Ovary (tissue), 9 donors: ENCODE results near the gene TNFRSF11A. TPM values are rescaled to one million over a fixed set of nuclear protein-coding genes. Genes with fewer than 3 reads are reported as not detected.

Source experiments
- DNase-seq, 5 donors: peaks; one replicate each; pipeline ENCODE4 v3.0.0-alpha.2; 2019 to 2020
- H3K27ac ChIP-seq, 2 donors: fragments of 200-600 bp; one replicate each; pipeline versions ENCODE4 v1.5.1 to v1.8.0; 2019 to 2022
- H3K27me3 ChIP-seq: fragments of 200-600 bp; one replicate; pipeline ENCODE4 v1.8.0; 2022
- H3K36me3 ChIP-seq: fragments of 200-600 bp; sonication (generic); one replicate; pipeline ENCODE4 v1.5.1; 2019
- H3K4me1 ChIP-seq: one replicate; pipeline ENCODE4 v1.8.1; 2013; ENCODE audit warnings: mild to moderate bottlenecking, moderate library complexity; ENCODE audit not compliant: insufficient read depth
- H3K4me3 ChIP-seq: fragments of 200-600 bp; sonication (generic); one replicate; pipeline ENCODE4 v1.5.1; 2017
- H3K9me3 ChIP-seq, 2 donors: fragments of 200-600 bp in 1 of 2; sonication (generic) in 1 of 2; one replicate each; pipeline versions ENCODE4 v1.5.1 to v1.8.1; 2013 to 2019; ENCODE audit warnings: mild to moderate bottlenecking in 1 of 2, moderate library complexity in 1 of 2
- CTCF ChIP-seq, 3 donors: fragments of 450-650 bp in 2 of 3; fragments of 200-600 bp in 1 of 3; IDR thresholded peaks; one replicate each; pipeline versions ENCODE4 v1.5.1 to v1.8.0; 2016 to 2022; ENCODE audit warnings: antibody characterized with exemption in 3 of 3, mild to moderate bottlenecking in 1 of 3
- EP300 ChIP-seq: sonication (generic); formaldehyde crosslinking; IDR thresholded peaks from one replicate; pipeline ENCODE4 v1.6.1; 2017; ENCODE audit warnings: antibody characterized with exemption
- POLR2A ChIP-seq: fragments of 450-650 bp; IDR thresholded peaks from one replicate; pipeline ENCODE4 v1.6.1; 2017; ENCODE audit warnings: antibody characterized with exemption, mild to moderate bottlenecking, moderate library complexity
- WGBS, 3 donors: extraction: QIAGEN DNeasy Blood & Tissue Kit in 1 of 3; methylation state at CpG; one replicate each; pipeline versions ENCODE4 v1.1.5 to v1.1.7; 2013 to 2017; 5-methylcytosine and 5-hydroxymethylcytosine counted together
- intact Hi-C, 4 donors: fragments of 100-400 bp; cut with DNase I; formaldehyde crosslinking; loops; one replicate each; pipeline versions ENCODE4 v1.11.0 to v1.15.1; 2022 to 2023
- polyA plus RNA-seq, 2 donors: library from polyadenylated mRNA; stranded (reverse); fragments of 200-250 nt in 1 of 2; fragments of 350-450 nt in 1 of 2; fragmentation: Illumina TruSeq in 1 of 2; extraction: RNeasy Lipid Tissue Mini Kit (QIAGEN cat#74804) in 1 of 2; gene quantifications; one replicate each; pipeline ENCODE4 v1.2.3, GENCODE V29; 2013 to 2014
- total RNA-seq, 7 donors: library from RNA; depleted of rRNA in 2 of 7; stranded (reverse); fragments of >200 nt in 2 of 7; fragmentation: NEBNext Ultra II Directional in 3 of 7; extraction: Animal tissue kit (Norgen Biotek cat#: 25700) in 3 of 7; gene quantifications; one replicate each; pipeline versions ENCODE4 v1.1.0 to v1.2.4, GENCODE V29; 2016 to 2023
- donor health status: DM: no; HTN: no; CAD: no; lungs with moderate emphysema.
- donor health status: DM: no; HTN: no; CAD: no.
- donor health status: Bipolar disorder and iron deficiency.
- donor health status: DM: yes; HTN: yes; CAD: no.
- donor health status: DM: no; HTN: no; CAD: no.
- donor health status: DM: yes; HTN: yes; CAD: no.

Gene TNFRSF11A
- total and polyA plus RNA-seq, 9 donors, result 0.70 to 9.2 (median 1.8) TPM

- Histone ChIP-seq H3K27me3 (peaks cover 3% of the 10 kb centered on the region), H3K4me1 (peaks cover 4% of the 10 kb centered on the region), H3K36me3 (no peaks in the 10 kb centered on the region), H3K4me3 (no peak overlapping the region), H3K9me3 (no peaks in the 10 kb centered on the region), H3K27ac (no peak overlapping the region)
- 25 to 29% (median 29%) methylated on average over 11 to 12 of the region's 12 CpGs for WGBS, 3 donors
- intact Hi-C loops, result no loop called here
- no peak for DNase-seq
- TF ChIP-seq CTCF (IDR thresholded peaks at IDR 0.05) (no peak), POLR2A (no peak), EP300 (no peak)
Observed at GRCh38 chr18:62326646-62327348, 1.7 kb downstream of the TNFRSF11A start.

- Histone ChIP-seq H3K36me3 (no peaks in the 10 kb centered on the region), H3K4me1 (peaks cover 4% of the 10 kb centered on the region), H3K4me3 (no peak overlapping the region), H3K27ac (no peak overlapping the region), H3K27me3 (peaks cover 3% of the 10 kb centered on the region), H3K9me3 (no peaks in the 10 kb centered on the region)
- intact Hi-C loops, result no loop called here
- DNase-seq, result no peak
- 59 to 72% (median 67%) methylated on average over 7 of the region's 7 CpGs for WGBS, 3 donors
- no peak for TF ChIP-seq CTCF (IDR thresholded peaks at IDR 0.05)
- TF ChIP-seq POLR2A, result no peak
- no peak for TF ChIP-seq EP300
Observed at GRCh38 chr18:62327977-62328376, 2.9 kb downstream of the TNFRSF11A start.

GRCh38 chr18:62328586-62329525, 3.7 kb downstream of the TNFRSF11A start:
- Histone ChIP-seq H3K9me3 (no peaks in the 10 kb centered on the region), H3K4me3 (no peak overlapping the region), H3K4me1 (peaks cover 4% of the 10 kb centered on the region), H3K27me3 (peaks cover 3% of the 10 kb centered on the region), H3K36me3 (no peaks in the 10 kb centered on the region), H3K27ac (no peak overlapping the region)
- DNase-seq, result no peak
- TF ChIP-seq CTCF (IDR thresholded peaks at IDR 0.05) (no peak), POLR2A (no peak), EP300 (no peak)
- intact Hi-C loops, result no loop called here
- WGBS, 3 donors, result 73 to 82% (median 80%) methylated on average over 6 of the region's 6 CpGs

- intact Hi-C loops, result no loop called here
- TF ChIP-seq CTCF (IDR thresholded peaks at IDR 0.05), result no peak
- Histone ChIP-seq H3K27ac (no peak overlapping the region), H3K9me3 (no peaks in the 10 kb centered on the region), H3K36me3 (no peaks in the 10 kb centered on the region), H3K4me3 (no peak overlapping the region), H3K4me1 (peaks cover 4% of the 10 kb centered on the region), H3K27me3 (peaks cover 3% of the 10 kb centered on the region)
- no peak for DNase-seq
- WGBS, 3 donors, result 35 to 45% (median 41%) methylated on average over 15 of the region's 15 CpGs
Observed at GRCh38 chr18:62329691-62330454, 4.8 kb downstream of the TNFRSF11A start.
